Keratinocyte (primary cell): Measurements from ENCODE around the gene MICU2. TPM values are rescaled to one million over a fixed set of nuclear protein-coding genes. Genes with fewer than 3 reads are reported as not detected.

Experiments used
- DNase-seq: peaks from one replicate; pipeline ENCODE4 v3.0.0-alpha.2; 2011; ENCODE audit warnings: low read depth, missing footprints, low spot score
- FAIRE-seq: peaks from 2 replicates; lab custom pipeline; 2011; peaks lifted over from hg19 to GRCh38; lab: Jason Lieb, UNC
- H2AFZ ChIP-seq: 2 replicates; pipeline ENCODE4 v1.6.0; 2012; ENCODE audit warnings: low read length, control low read depth, inconsistent platforms; ENCODE audit not compliant: control insufficient read depth
- H3K27ac ChIP-seq: 2 replicates; pipeline ENCODE4 v1.5.1; 2011; ENCODE audit warnings: low read length; ENCODE audit not compliant: control insufficient read depth, insufficient read depth
- H3K27me3 ChIP-seq: 3 replicates; pipeline ENCODE4 v1.6.0; 2011; ENCODE audit warnings: low read length; ENCODE audit not compliant: control insufficient read depth, insufficient read depth; ENCODE audit errors: extremely low read depth
- H3K36me3 ChIP-seq, 2 experiments: 2 replicates in 1 of 2; 3 replicates in 1 of 2; pipeline ENCODE4 v1.5.1; 2011; ENCODE audit warnings: low read length in 2 of 2, mild to moderate bottlenecking in 1 of 2; ENCODE audit not compliant: control insufficient read depth in 2 of 2, insufficient read depth in 2 of 2; ENCODE audit errors: extremely low read depth in 1 of 2
- H3K4me1 ChIP-seq: 3 replicates; pipeline ENCODE4 v1.5.1; 2011; ENCODE audit warnings: low read length; ENCODE audit not compliant: control insufficient read depth, insufficient read depth; ENCODE audit errors: extremely low read depth
- H3K4me2 ChIP-seq: 3 replicates; pipeline ENCODE4 v1.6.0; 2011; ENCODE audit warnings: low read depth, low read length; ENCODE audit not compliant: control insufficient read depth, insufficient read depth; ENCODE audit errors: extremely low read depth
- H3K4me3 ChIP-seq, 3 experiments: fragments of 200-600 bp in 1 of 3; sonication (generic) in 1 of 3; 2 replicates in 2 of 3; 3 replicates in 1 of 3; pipeline ENCODE4 v1.5.1; 2011 to 2016; ENCODE audit warnings: low read length in 3 of 3, mild to moderate bottlenecking in 3 of 3, control low read depth in 2 of 3, inconsistent platforms in 1 of 3, low read depth in 1 of 3, mixed read lengths in 1 of 3, mixed run types in 1 of 3, moderate library complexity in 1 of 3; ENCODE audit not compliant: control insufficient read depth in 2 of 3, insufficient read depth in 2 of 3; ENCODE audit errors: extremely low read depth in 1 of 3
- H3K79me2 ChIP-seq: 2 replicates; pipeline ENCODE4 v1.6.0; 2012; ENCODE audit warnings: low read length; ENCODE audit not compliant: control insufficient read depth, insufficient read depth
- H3K9ac ChIP-seq: 3 replicates; pipeline ENCODE4 v1.6.0; 2011; ENCODE audit warnings: low read length; ENCODE audit not compliant: control insufficient read depth, insufficient read depth; ENCODE audit errors: extremely low read depth
- H3K9me1 ChIP-seq: 3 replicates; pipeline ENCODE4 v1.6.0; 2011; ENCODE audit warnings: low read length; ENCODE audit not compliant: control insufficient read depth, insufficient read depth; ENCODE audit errors: extremely low read depth
- H3K9me3 ChIP-seq: 2 replicates; pipeline ENCODE4 v1.5.1; 2012; ENCODE audit warnings: low read depth, low read length; ENCODE audit not compliant: control insufficient read depth
- H4K20me1 ChIP-seq: 3 replicates; pipeline ENCODE4 v1.6.0; 2011; ENCODE audit warnings: low read length; ENCODE audit not compliant: control insufficient read depth, insufficient read depth; ENCODE audit errors: extremely low read depth
- CTCF ChIP-seq, 3 experiments: IDR thresholded peaks in 1 of 3; conservative IDR thresholded peaks in 1 of 3; optimal IDR thresholded peaks in 1 of 3; 2 replicates in 2 of 3; 3 replicates in 1 of 3; pipeline versions ENCODE3 to v1.5.1; 2011; ENCODE audit warnings: low read length in 3 of 3, mild to moderate bottlenecking in 3 of 3, moderate library complexity in 2 of 3, control low read depth in 1 of 3, inconsistent platforms in 1 of 3; ENCODE audit not compliant: insufficient read depth in 2 of 3; ENCODE audit errors: extremely low read depth in 1 of 3
- EZH2 ChIP-seq: IDR thresholded peaks from one replicate; pipeline ENCODE4 v1.6.1; 2012; ENCODE audit warnings: inconsistent platforms, mild to moderate bottlenecking, low read length, moderate library complexity
- dilution Hi-C: fragments of 300-500 bp; cut with MboI; formaldehyde crosslinking; loops from one replicate; pipeline ENCODE4 v1.7.0; 2020; ENCODE audit warnings: low sequenced_read_pairs; ENCODE audit not compliant: extremely low pct_ligation_motif_present
- polyA plus RNA-seq, 5 experiments: library from polyadenylated mRNA; depleted of rRNA in 3 of 5; stranded (reverse) in 3 of 5; stranded (forward) in 1 of 5; unstranded in 1 of 5; fragments of >200 nt; gene quantifications; 1 replicate in 1 of 5; 2 replicates in 3 of 5; 3 replicates in 1 of 5; pipeline versions ENCODE4 v1.2.1 to v1.2.3, GENCODE V29; 2011 to 2012; ENCODE audit warnings: missing spikeins in 2 of 5, low read depth in 1 of 5, low replicate concordance in 1 of 5

MICU2 gene
- polyA plus RNA-seq, 1 donor (not counting 4 experiments of a cell fraction or from before 2014, with no cell fraction given): 42.9 TPM

DNA sequence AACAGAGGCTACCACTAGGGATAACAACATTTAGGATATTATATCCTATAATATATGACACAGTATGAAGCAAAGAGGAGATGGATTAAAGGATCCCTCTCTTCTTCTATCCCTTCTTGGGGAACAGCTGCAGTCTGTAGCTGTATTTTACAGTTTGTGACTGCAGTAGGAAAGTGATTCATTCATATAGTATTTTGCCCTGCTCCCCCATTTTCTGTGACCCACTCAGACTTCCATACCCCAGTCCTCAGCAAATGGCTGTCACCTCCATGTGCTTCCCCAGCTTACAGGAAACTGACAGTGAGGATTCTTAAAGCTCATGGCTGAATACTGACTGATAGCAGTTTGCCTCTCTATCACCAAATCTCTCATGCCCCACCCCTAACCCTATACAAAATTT, 27.5 kb downstream of the MICU2 start:
- no peaks in the 10 kb centered on the region for H3K9me1 ChIP-seq
- H3K4me3 ChIP-seq: no peak overlapping the region
- no peak overlapping the region for H2AFZ ChIP-seq
- no peaks in the 10 kb centered on the region for H3K4me1 ChIP-seq
- H3K27ac ChIP-seq: no peak overlapping the region
- no peaks in the 10 kb centered on the region for H3K36me3 ChIP-seq
- H3K9ac ChIP-seq: no peak overlapping the region
- H3K4me2 ChIP-seq: no peak overlapping the region
- no peaks in the 10 kb centered on the region for H3K9me3 ChIP-seq
- FAIRE-seq (no peak), DNase-seq (no peak)
- no peak for TF ChIP-seq EZH2
- no peak for TF ChIP-seq CTCF (optimal IDR thresholded peaks at IDR 0.05 in 1 of 3, IDR thresholded peaks at IDR 0.05 in 1 of 3, conservative IDR thresholded peaks at IDR 0.05 in 1 of 3; ENCODE audit: extremely low read depth in 1 of 3, insufficient read depth in 2 of 3, low read length in 3 of 3)
- dilution Hi-C loops: no loop called here
- no peaks in the 10 kb centered on the region for H4K20me1 ChIP-seq
- H3K79me2 ChIP-seq: peaks cover 5% of the 10 kb centered on the region
- no peaks in the 10 kb centered on the region for H3K27me3 ChIP-seq

DNA sequence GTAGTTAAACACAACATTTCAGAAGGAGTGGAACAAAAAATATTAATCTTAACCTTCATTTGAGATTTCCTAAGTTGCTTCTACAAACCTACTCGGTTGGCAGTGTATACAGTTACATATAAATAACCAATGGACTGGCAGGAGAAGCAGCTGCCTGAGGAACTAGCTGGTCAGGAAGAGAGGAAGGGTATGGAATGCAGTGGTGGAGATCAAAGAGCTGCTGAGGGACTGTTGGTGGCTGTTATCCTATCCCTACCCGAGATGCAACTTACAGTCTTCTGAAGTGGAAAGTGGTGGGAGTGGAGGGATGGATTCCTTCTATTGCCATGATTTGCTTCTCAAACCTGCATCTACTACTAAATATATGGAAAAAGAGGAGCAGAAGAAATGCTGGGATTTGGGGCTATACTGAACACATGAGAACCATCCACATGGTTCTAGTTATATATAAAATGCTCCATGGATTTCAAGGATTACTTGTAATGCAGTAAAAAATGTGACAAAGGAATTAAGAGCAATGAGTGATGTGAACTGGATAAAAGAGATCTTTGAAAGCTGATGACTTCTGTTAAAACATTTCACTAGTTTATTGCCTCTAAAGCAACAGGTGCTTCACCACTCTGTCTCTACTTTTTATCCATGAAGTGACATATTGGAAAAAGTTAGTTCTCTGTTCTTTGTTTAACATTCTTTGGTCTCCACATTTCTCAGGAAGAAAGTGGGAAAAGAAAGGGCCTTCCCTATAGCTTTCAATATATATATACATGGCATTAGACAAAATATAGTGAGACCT, 29.9 kb downstream of the MICU2 start:
- FAIRE-seq: no peak

More for the DNA sequence above, 29.9 kb downstream of the MICU2 start:
- Histone ChIP-seq H3K4me2 (no peak overlapping the region), H3K9ac (no peak overlapping the region), H3K79me2 (peaks cover 5% of the 10 kb centered on the region), H4K20me1 (no peaks in the 10 kb centered on the region), H3K4me1 (no peaks in the 10 kb centered on the region), H3K9me3 (no peaks in the 10 kb centered on the region), H3K27me3 (no peaks in the 10 kb centered on the region), H3K9me1 (no peaks in the 10 kb centered on the region), H3K27ac (no peak overlapping the region), H3K36me3 (no peaks in the 10 kb centered on the region), H2AFZ (no peak overlapping the region), H3K4me3 (no peak overlapping the region)
- dilution Hi-C loops: no loop called here
- TF ChIP-seq EZH2 (no peak), CTCF (optimal IDR thresholded peaks at IDR 0.05 in 1 of 3, IDR thresholded peaks at IDR 0.05 in 1 of 3, conservative IDR thresholded peaks at IDR 0.05 in 1 of 3; ENCODE audit: extremely low read depth in 1 of 3, insufficient read depth in 2 of 3, low read length in 3 of 3) (no peak)
- no peak for DNase-seq
